ENCODE data around the gene PCNX2. TPM values are rescaled to one million over a fixed set of nuclear protein-coding genes. Genes with fewer than 3 reads are reported as not detected.

Gene PCNX2
- total RNA-seq, 4 donors from 2014 or later: 5.0 to 12.5 (median 9.6) TPM

DNA sequence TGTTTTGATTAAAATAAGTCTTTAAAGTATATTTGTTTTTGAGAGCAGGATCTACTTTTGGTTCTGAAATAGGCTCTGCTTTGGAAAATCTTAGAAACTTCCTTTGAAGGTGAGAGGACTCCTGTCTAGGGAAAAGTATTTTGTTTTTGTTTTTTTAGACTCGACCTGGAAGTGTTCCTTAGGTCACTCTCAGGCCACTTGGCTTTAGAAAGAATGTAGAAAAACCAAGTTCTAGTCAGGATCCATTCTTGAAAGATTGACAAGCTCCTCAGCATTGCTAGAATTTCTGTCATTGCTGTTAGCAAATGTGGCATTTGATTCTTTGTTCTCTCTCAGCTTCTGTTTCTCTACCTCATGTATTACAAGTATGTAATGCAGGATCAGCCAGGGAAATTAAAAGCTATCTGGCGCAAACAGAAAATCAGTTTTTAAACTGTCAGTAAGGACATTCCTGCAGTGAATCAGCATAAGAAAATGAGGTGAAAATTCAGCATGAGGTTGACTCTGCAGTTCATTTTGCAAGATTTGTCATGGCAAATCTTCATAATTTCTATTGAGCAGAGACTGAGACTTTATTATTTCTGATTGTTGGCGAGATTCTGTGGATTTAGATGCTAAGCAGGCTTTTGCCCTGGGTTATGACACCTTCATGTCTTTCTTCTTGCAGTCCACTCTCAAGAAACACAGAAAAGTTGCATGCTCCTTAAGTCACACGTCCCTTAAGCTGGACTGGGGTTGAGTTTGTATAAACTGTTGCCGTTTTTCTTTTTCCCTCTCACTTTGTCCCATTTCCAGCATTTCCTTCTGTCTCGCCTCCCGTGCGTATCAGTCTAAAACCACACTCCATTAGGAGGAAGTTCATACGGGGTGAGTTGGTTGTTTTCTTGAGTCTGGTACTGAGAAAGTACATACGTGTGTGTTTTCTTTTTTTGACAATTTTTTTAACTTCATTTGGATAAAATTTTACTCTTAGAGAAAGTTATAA lies 332.5 kb downstream of the PCNX2 start:
- TF ChIP-seq POLR2A (IDR thresholded peaks at IDR 0.05) (no peak), CTCF (IDR thresholded peaks at IDR 0.05) (no peak)
- no peak overlapping the region for H3K4me3 ChIP-seq (ENCODE audit: low read depth, poor library complexity, severe bottlenecking)
- intact Hi-C loops (cut with DNase I; ENCODE audit: low total_unique reads): no loop called here

GRCh38 chr1:232958067-232958466 lies 337.5 kb downstream of the PCNX2 start:
- WGBS, 2 donors: 100% methylated on average over 1 of the region's 1 CpG
- H3K4me3 ChIP-seq (ENCODE audit: low read depth, poor library complexity, severe bottlenecking): no peak overlapping the region
- intact Hi-C loops (cut with DNase I; ENCODE audit: low total_unique reads): loop anchor here (10.0 kb wide), 1 partner anchor 313 kb away; no protein-coding TSS in a partner anchor
- TF ChIP-seq POLR2A (IDR thresholded peaks at IDR 0.05) (no peak), CTCF (IDR thresholded peaks at IDR 0.05) (no peak)
- no peak for DNase-seq (ENCODE audit: low spot score in 2 of 2)

More for the DNA sequence above, 332.5 kb downstream of the PCNX2 start:
- 61 to 71% methylated on average over 10 of the region's 10 CpGs for WGBS, 2 donors
- DNase-seq (ENCODE audit: low spot score in 2 of 2): no peak

GRCh38 chr1:232956081-232956480 lies 339.4 kb downstream of the PCNX2 start:
- 95 to 98% methylated on average over 6 of the region's 6 CpGs for WGBS, 2 donors
- no peak for TF ChIP-seq CTCF (IDR thresholded peaks at IDR 0.05)
- TF ChIP-seq POLR2A (IDR thresholded peaks at IDR 0.05): no peak
- no peak for DNase-seq (ENCODE audit: low spot score in 2 of 2)
- H3K4me3 ChIP-seq (ENCODE audit: low read depth, poor library complexity, severe bottlenecking): no peak overlapping the region
- intact Hi-C loops (cut with DNase I; ENCODE audit: low total_unique reads): loop anchor here (10.0 kb wide), 1 partner anchor 311 kb away; no protein-coding TSS in a partner anchor

GRCh38 chr1:232954594-232955365 lies 340.7 kb downstream of the PCNX2 start:
- DNase-seq (ENCODE audit: low spot score in 2 of 2): no peak

More at GRCh38 chr1:232954594-232955365, 340.7 kb downstream of the PCNX2 start:
- intact Hi-C loops (cut with DNase I; ENCODE audit: low total_unique reads): loop anchor here (10.0 kb wide), 1 partner anchor 310 kb away; no protein-coding TSS in a partner anchor
- H3K4me3 ChIP-seq (ENCODE audit: low read depth, poor library complexity, severe bottlenecking): no peak overlapping the region
- 84 to 85% methylated on average over 4 of the region's 4 CpGs for WGBS, 2 donors
- TF ChIP-seq CTCF (IDR thresholded peaks at IDR 0.05): no peak
- no peak for TF ChIP-seq POLR2A (IDR thresholded peaks at IDR 0.05)

Measured in lower leg skin (tissue), 4 donors.